Ramos (cell line): ENCODE data around the gene TBC1D9.

Experiments
- in situ Hi-C: fragments of 300-500 bp; cut with MboI; formaldehyde crosslinking; loops from one replicate; pipeline ENCODE4 v1.14.3; 2022; ENCODE audit warnings: low sequenced_read_pairs; ENCODE audit not compliant: unreplicated experiment

Gene TBC1D9

GRCh38 chr4:140726776-140727500 is 29.2 kb downstream of the TBC1D9 start:
- in situ Hi-C loops = no loop called here

- in situ Hi-C loops = no loop called here
Observed at GRCh38 chr4:140725556-140725955, 30.6 kb downstream of the TBC1D9 start.

- in situ Hi-C loops = no loop called here
Observed at GRCh38 chr4:140724760-140725159, 31.4 kb downstream of the TBC1D9 start.

DNA sequence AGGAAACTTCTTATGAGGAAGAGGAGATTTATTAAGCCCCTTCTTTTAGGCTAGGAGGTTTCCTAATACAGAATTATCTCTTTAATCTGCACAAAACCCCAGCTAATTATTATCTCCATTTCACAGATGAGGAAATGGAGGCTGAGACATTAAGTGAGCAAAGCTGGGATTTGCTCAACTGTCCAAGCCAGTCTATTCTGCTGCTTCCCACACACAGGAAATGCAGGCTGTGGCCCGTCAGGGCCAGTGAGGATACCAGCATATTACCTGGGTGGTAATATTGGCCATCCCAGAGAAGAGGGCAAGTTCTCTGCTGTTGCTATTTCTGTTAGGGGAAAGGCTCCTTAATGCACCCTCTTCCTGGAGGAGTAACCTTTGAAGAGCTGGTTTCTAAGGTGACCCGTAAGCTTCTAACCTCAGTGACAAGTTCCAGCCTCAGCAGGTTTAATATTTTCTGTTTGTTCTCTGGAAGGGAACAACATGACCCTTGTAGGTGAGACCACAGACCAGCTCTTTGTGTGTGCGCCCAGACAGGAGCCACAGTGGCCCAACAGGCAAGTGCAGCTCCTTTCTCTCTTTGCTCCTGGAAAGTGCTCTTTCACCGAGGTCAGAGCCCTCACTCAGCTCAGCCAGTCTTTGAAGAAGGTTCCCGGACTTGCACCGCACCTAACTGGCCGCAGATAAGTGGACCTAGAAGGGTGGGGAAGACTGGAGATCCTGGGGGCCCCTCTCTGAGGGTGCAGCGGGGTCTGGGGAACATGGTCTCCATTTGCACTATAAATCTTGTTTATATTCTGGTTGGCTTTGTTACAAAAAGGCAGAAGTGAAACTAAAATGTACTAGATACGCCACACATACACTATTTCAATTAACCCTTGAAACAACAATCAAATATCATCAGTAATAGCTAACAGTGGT is 35.5 kb downstream of the TBC1D9 start:
- in situ Hi-C loops = no loop called here

GRCh38 chr4:140719686-140720085 is 36.5 kb downstream of the TBC1D9 start:
- in situ Hi-C loops = no loop called here

- in situ Hi-C loops = no loop called here
Observed at GRCh38 chr4:140719022-140719421, 37.2 kb downstream of the TBC1D9 start.

DNA sequence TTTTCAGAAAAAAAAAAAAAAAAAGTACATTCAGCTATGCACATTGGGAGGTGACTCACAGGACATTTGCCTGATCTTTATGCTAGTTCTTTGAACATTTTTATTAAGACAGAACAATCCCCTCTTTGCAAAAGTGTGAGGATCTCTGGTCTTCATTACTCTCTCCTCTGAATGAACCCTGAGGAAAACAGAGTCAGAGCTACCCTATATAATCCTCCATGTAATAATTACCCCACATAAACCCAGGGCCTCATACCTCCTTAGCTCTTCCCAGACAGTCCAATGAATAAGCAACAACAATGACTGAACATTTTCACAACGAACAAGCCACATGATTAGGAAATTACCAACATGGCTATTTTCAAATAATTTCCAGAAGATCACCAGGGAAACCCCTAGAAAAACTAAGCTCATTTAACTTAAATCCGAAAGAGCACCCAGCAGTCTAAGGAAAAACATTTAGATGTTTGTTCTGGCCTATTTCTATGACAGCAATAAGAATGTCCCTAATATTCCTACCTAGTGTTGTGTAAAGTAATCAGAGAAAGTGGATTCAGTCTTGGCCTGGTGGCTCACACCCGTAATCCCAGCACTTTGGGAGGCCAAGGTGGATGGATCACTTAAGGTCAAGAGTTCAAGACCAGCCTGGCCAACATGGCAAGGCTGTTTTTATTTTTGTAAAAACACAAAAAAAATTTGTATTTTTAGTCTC is 37.8 kb downstream of the TBC1D9 start:
- in situ Hi-C loops = no loop called here

GRCh38 chr4:140717313-140717712 is 38.9 kb downstream of the TBC1D9 start:
- in situ Hi-C loops = no loop called here

DNA sequence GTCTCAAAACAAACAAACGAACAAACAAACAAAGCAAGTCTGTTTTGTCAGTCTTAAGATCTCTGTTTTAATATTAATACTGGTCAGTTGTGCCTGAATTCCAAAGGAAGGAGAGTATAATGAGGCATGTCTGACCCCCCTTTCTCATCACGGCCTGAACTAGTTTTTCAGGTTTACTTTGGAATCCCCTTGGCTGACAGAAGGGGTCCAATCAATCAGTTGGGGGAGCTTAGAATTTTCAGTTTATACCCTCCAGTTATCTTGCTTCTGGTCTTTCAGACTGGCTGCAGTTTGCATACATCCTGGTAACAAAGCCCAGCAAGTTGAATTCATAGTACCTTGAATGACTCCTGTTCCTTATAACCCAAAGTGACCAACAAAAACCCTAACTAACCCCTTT is 41.1 kb downstream of the TBC1D9 start:
- in situ Hi-C loops = no loop called here

DNA sequence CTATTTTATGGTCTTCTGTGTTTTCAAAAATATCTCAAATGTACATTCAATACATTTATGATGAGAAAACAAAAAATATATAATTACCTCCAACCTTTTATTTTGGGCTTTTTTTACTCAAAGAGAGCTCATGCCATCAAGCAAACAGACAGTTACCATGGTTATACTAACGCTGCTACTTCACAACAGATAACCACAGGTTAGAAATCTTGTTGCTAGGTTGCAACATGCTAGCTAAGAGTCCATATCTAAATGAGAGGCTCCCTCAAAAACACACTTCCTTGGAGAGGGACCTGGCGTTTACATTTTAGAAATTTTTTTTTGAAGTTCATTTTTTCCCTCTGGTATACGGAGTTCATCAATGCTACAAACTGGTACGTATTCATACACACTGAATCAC is 44.3 kb downstream of the TBC1D9 start:
- in situ Hi-C loops = no loop called here

DNA sequence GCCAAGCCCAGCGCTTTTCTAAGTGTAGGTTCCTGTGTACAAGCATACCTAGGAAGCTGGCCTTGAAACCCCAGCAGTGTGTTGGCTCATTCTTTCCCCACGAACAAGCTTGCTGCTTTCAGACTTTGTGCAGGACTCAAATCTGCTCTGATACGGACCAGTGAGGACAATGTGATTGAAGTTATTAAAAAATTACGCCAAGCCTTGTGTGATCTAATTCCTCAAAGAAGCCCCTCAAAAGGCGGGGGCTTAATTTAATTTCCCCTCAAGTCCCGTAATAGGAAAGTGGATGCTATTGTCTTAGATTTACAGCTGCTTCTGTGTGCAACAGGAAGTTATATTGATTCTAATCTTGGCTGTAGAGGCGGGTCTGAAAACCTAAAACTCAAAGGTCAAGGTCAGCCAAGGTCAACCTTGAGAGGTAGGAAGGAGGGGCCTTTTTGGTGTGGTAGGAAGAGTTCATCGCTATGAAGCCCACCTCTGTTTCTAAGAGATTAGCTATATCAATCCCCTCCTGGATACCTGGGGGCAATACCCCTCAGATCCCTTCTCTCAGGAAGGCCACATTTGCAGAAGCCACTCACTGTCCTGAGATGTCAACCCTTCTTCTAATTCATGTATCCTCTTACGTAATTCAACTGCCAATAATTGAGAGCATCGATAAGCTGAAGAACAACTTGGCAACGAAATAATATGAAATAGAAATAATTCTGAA is 45.1 kb downstream of the TBC1D9 start:
- in situ Hi-C loops = no loop called here

GRCh38 chr4:140707325-140707724 is 48.9 kb downstream of the TBC1D9 start:
- in situ Hi-C loops = no loop called here

GRCh38 chr4:140706665-140707064 is 49.5 kb downstream of the TBC1D9 start:
- in situ Hi-C loops = no loop called here

- in situ Hi-C loops = no loop called here
Observed at GRCh38 chr4:140706276-140706625, 49.9 kb downstream of the TBC1D9 start.

DNA sequence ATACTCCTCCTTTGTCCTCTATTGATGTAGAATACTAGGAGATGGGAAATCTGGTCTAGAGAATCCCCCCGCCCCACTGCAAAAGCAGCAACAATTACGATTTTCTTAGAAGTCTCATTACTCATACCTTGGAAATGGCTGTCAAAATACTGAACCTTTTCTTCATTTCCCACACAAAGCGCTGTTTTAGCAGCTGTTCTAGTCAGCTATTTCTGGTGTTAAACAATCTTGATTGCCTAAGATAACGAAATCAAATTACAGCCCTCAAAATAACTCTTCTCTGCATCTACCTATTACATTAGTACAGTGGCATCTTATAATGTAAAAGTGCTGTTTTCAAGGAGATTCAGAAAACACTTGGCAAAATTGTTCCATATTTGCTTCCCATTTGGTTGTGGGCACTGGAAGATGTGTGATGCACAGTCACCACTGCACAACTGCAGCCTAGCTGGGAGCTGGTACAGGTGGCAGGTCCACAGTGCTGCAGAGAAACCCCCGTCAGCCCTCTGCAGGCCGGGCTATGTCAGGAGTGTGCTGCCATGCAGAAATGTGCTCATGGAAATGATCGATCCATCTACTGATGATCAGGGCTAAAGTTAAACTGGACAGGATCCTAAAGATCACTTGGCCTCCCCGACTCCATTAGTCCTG is 50.4 kb downstream of the TBC1D9 start:
- in situ Hi-C loops = no loop called here

DNA sequence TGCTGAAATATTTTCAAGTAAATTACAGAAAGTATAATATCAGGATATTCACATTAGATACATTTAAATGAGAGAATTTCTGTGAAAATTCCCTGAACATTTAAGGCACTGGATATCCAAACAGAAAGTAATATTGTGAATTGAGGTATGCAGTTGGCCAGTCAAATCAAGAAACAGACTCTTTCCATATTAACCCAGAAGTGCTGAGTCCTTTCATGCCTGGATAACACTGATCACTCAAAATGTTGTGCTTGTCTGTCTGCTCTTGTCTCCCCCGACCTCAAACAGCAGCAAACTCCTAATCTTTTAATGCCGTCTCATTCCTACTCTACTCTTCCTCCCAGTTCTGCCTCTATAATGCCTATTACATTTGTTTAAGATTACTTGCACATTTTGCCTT is 51.2 kb downstream of the TBC1D9 start:
- in situ Hi-C loops = no loop called here

DNA sequence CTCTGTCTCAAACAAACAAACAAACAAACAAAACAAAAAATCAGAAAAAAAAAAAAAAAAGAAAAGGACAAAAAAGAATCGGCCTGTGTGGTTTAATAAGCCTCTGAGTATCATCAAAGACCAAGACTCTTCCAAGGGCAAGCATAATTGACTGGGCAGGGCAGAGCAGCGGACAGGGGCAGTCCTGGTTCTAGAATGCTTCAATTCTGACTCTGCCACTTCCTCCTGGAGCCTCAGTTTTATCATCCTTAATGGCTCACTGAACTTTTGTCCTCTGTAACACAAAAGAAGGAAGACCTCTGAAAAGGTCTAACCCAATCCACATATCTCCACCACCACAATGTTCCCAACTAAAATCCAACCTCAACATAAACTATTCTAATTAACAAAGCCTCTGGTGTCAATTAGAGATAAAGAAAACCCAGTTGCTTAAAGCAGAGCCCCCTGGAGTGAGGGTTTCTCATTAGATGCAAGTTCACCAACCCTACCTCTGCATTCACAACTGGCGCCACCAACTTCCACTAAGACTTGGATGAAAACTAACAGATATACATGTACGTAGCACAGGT is 51.7 kb downstream of the TBC1D9 start:
- in situ Hi-C loops = no loop called here

GRCh38 chr4:140703463-140703862 is 52.7 kb downstream of the TBC1D9 start:
- in situ Hi-C loops = no loop called here

GRCh38 chr4:140702096-140702757 is 54.0 kb downstream of the TBC1D9 start:
- in situ Hi-C loops = no loop called here
